Activated CD8-positive, alpha-beta memory T cell treated with anti-CD3 and anti-CD28 coated beads for 36 hours (primary cell): Measurements from ENCODE around the gene HOXC4. TPM values are rescaled to one million over a fixed set of nuclear protein-coding genes. Genes with fewer than 3 reads are reported as not detected.

ENCODE experiments used
- CTCF ChIA-PET: fragments of 350-600 bp; sonication (Branson Sonifier 250); formaldehyde crosslinking; loops from one replicate; lab custom pipeline; 2021; ENCODE audit warnings: antibody characterized with exemption; lab: Charles Lee
- POLR2A ChIA-PET: fragments of 350-600 bp; sonication (Branson Sonifier 250); formaldehyde crosslinking; loops from one replicate; lab custom pipeline; 2021; ENCODE audit warnings: antibody characterized with exemption; lab: Charles Lee
- total RNA-seq, 2 experiments: library from RNA; stranded (reverse); gene quantifications; one replicate each; pipeline ENCODE4 v1.2.3, GENCODE V29; 2021

The HOXC4 gene
- total RNA-seq, 2 experiments from 2014 or later: 1.0 to 1.3 TPM

GRCh38 chr12:54024127-54024526 is 29.5 kb upstream of the HOXC4 start:
- POLR2A ChIA-PET: no interaction called here
- CTCF ChIA-PET: interaction anchor here (0.8 to 4.0 kb wide), 4 partner anchors 8 to 177 kb away, joined by 3 to 20 read pairs (median 10); partner anchors contain the start of gene HOXC5

GRCh38 chr12:54024581-54025305 is 28.9 kb upstream of the HOXC4 start:
- CTCF ChIA-PET: interaction anchor here (1.0 to 4.0 kb wide), 4 partner anchors 7 to 192 kb away, joined by 3 to 20 read pairs (median 10); partner anchors contain the start of gene HOXC5
- POLR2A ChIA-PET: no interaction called here

DNA sequence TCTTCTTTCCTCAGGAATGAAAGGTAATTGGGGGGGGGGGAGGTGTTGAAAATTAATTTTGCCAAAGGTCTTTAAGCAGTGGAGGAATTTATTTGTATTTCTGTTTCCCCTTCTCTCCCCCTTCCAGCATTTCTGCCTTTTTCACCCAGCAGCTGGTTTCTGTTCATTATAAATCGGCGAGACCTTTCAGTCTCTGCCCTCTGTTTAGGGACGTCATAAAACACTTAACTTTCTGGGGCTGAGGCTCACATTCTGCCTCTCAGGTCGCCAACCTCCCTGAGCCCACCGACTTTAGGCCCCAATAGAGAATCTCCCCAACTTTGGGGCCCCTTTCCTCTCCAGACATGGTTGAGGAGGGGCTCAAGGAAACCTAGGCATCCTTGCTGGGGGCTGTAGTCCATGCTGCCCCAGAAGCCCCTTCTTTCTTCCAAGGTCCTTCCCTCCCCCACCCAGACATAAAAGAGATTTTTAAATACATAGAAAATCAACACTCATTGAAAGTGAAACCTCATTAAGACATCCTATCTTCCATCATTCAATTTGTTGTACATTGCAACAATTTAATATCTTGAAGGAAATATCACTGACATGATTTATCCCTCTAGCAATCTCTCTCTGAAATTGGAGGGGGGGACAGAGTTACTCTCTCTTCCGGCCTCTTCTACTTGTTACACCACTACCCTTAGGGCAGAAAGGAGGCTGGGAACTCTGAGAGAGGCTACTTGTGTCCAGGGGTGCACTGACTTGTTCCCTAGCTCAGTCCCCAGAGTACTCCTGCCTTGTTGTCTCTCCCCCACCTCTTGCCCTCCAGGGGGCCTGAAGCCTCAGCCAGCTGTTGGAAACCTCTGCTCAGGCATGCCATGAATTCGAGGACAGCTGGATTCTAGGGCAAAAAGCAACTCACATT is 27.9 kb upstream of the HOXC4 start:
- POLR2A ChIA-PET: no interaction called here
- CTCF ChIA-PET: interaction anchor here (0.9 to 2.9 kb wide), 4 partner anchors 10 to 191 kb away, joined by 3 to 18 read pairs (median 3); no protein-coding TSS in a partner anchor

GRCh38 chr12:54026640-54027441 is 26.8 kb upstream of the HOXC4 start:
- POLR2A ChIA-PET: no interaction called here
- CTCF ChIA-PET: interaction anchor here (0.9 to 1.6 kb wide), 5 partner anchors 11 to 188 kb away, joined by 3 to 6 read pairs (median 3); no protein-coding TSS in a partner anchor

DNA sequence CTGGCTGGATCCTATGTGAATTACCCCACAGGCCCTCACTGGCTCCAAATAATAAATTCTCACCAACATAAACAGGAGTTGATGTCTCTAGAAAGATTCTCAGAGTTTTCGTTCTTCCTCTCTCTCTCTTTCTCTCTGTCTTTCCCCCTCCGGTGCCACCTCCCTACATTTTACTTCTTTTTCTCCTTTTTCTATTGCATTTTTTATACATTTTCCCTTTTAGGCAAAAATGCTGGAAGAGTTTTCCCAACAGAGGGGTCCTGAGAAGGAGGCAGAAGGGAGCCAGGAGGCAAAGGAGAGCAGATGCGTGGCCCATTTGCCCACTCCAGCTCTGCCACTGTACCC is 26.2 kb upstream of the HOXC4 start:
- ChIA-PET CTCF (interaction anchor here (1.0 to 1.6 kb wide), 3 partner anchors 165 to 187 kb away, joined by 3 to 6 read pairs (median 5); no protein-coding TSS in a partner anchor), POLR2A (no interaction called here)

GRCh38 chr12:54028314-54029201 is 25.1 kb upstream of the HOXC4 start, which contains the start of gene HOXC6:
Gene HOXC6 (plus strand): TSS chr12:54028440. CDS start chr12:54028522, 82 bp downstream.
- POLR2A ChIA-PET: interaction anchor here (0.5 kb wide), 1 partner anchor 55 kb away, joined by 3 read pairs; no protein-coding TSS in a partner anchor
- CTCF ChIA-PET: no interaction called here

DNA sequence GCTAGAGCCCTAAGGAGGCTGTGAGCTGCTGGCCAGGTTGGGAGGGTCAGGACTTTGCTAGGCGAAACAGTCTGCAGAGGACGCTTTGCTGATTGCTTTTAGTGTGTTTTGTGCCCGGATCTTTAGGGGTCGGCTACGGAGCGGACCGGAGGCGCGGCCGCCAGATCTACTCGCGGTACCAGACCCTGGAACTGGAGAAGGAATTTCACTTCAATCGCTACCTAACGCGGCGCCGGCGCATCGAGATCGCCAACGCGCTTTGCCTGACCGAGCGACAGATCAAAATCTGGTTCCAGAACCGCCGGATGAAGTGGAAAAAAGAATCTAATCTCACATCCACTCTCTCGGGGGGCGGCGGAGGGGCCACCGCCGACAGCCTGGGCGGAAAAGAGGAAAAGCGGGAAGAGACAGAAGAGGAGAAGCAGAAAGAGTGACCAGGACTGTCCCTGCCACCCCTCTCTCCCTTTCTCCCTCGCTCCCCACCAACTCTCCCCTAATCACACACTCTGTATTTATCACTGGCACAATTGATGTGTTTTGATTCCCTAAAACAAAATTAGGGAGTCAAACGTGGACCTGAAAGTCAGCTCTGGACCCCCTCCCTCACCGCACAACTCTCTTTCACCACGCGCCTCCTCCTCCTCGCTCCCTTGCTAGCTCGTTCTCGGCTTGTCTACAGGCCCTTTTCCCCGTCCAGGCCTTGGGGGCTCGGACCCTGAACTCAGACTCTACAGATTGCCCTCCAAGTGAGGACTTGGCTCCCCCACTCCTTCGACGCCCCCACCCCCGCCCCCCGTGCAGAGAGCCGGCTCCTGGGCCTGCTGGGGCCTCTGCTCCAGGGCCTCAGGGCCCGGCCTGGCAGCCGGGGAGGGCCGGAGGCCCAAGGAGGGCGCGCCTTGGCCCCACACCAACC is 23.9 kb upstream of the HOXC4 start:
- ChIA-PET POLR2A (no interaction called here), CTCF (interaction anchor here (0.9 to 5.5 kb wide), 3 partner anchors 161 to 177 kb away, joined by 3 to 68 read pairs (median 5); partner anchors contain the start of gene SMUG1)

GRCh38 chr12:54030442-54030801 is 23.2 kb upstream of the HOXC4 start:
- CTCF ChIA-PET: interaction anchor here (1.1 to 5.5 kb wide), 4 partner anchors 23 to 171 kb away, joined by 3 to 68 read pairs (median 17); partner anchors contain the start of genes HOXC8 and SMUG1
- POLR2A ChIA-PET: no interaction called here

DNA sequence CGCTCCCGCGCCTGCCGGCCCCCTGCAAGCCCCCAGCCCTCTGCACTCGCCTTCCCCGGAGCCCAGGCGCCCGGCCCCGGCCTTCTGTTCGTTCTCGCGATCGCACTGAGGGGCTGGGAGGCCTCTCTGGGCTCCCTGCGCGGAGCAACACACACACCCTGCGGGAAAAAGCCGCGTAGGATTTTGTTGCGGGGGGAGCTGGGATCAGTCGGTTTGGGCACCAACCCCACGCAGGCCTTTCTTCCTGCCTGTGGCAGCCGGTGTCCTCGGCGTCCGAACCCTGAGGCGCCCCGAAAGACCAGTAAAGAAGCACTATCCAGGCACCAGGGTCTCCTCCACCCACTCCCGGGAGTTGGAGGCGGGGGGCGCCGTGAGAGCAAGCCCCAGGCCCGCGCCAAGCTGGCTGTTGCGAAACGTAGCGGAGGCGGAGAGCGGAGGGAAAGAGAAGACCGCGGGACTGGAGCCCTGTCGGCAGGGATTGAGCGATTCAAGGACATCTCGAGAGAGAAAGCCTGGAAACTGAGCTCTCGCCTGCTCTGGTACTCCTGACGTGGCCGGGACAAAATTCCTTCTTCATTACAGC is 22.7 kb upstream of the HOXC4 start:
- POLR2A ChIA-PET: no interaction called here

DNA sequence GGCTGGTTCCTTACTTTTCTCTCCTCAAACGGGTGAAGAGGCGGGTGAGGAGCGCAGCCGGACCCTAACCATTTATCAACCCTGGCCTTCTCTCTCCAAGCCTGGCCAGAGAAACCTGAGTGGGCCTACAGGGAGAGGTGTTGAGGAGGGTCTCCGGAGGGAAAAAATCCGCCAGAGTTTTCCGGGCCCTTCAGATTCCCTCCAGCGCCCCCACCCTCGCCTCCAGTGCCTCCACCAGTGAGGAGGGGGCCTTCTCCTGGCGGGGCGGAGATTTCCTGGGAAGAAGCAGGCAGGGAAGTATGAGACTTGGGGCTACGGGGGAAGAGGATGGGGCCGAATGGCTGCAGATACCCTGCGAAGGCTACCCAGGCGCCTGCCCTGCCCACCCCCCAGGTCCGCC is 22.2 kb upstream of the HOXC4 start:
- ChIA-PET CTCF (interaction anchor here (0.6 to 5.5 kb wide), 12 partner anchors 9 to 282 kb away, joined by 3 to 68 read pairs (median 6); partner anchors contain the start of genes HOXC8 and SMUG1), POLR2A (no interaction called here)

More for the DNA sequence above, 22.7 kb upstream of the HOXC4 start:
- CTCF ChIA-PET: interaction anchor here (0.6 to 5.5 kb wide), 8 partner anchors 9 to 170 kb away, joined by 3 to 68 read pairs (median 6); partner anchors contain the start of genes HOXC8 and SMUG1

GRCh38 chr12:54032086-54032619 is 21.5 kb upstream of the HOXC4 start:
- ChIA-PET CTCF (interaction anchor here (0.6 to 5.5 kb wide), 27 partner anchors 10 to 537 kb away, joined by 3 to 68 read pairs (median 5); partner anchors contain the start of genes HOXC8 and SMUG1), POLR2A (interaction anchor here (0.6 to 0.7 kb wide), 3 partner anchors 15 to 47 kb away, joined by 3 to 8 read pairs (median 3); partner anchors contain the start of gene HOXC10)

GRCh38 chr12:54032627-54033100 is 21.0 kb upstream of the HOXC4 start, which contains the start of gene HOXC5:
Gene HOXC5 (plus strand): TSS chr12:54033050. CDS start chr12:54033123, 73 bp downstream.
- ChIA-PET POLR2A (interaction anchor here (0.6 to 0.7 kb wide), 3 partner anchors 15 to 48 kb away, joined by 3 to 8 read pairs (median 3); partner anchors contain the start of gene HOXC10), CTCF (interaction anchor here (0.6 to 5.5 kb wide), 29 partner anchors 10 to 536 kb away, joined by 3 to 68 read pairs (median 5); partner anchors contain the start of genes HOXC4, HOXC8 and SMUG1)

GRCh38 chr12:54033106-54033979 is 20.3 kb upstream of the HOXC4 start:
- ChIA-PET CTCF (interaction anchor here (0.7 to 5.5 kb wide), 20 partner anchors 11 to 284 kb away, joined by 3 to 68 read pairs (median 6); partner anchors contain the start of genes HOXC4, HOXC8 and SMUG1), POLR2A (interaction anchor here (0.6 kb wide), 1 partner anchor 26 kb away, joined by 3 read pairs; no protein-coding TSS in a partner anchor)
